Stimulated activated CD8-positive, alpha-beta memory T cell treated with anti-CD3 and anti-CD28 coated beads, Interleukin-15, amount 100 ng/mL, for 48 hours (primary cell): ENCODE data around the gene NPFFR1.

ENCODE experiments used
- DNase-seq, 2 donors: peaks; one replicate each; pipeline ENCODE4 v3.0.0-alpha.2; 2020; ENCODE audit warnings: low read depth in 2 of 2

NPFFR1 gene

GRCh38 chr10:70315276-70315675 lies 31.5 kb upstream of the NPFFR1 start:
- no peak for DNase-seq

- no peak for DNase-seq
These were observed 29.2 kb upstream of the NPFFR1 start for GRCh38 chr10:70312972-70313371.

- no peak for DNase-seq
These were observed 28.4 kb upstream of the NPFFR1 start for GRCh38 chr10:70312249-70312648.

- no peak for DNase-seq
These were observed 27.9 kb upstream of the NPFFR1 start for GRCh38 chr10:70311698-70312097.

GRCh38 chr10:70309661-70310060 lies 25.9 kb upstream of the NPFFR1 start:
- DNase-seq: no peak

GRCh38 chr10:70308121-70309060 lies 24.6 kb upstream of the NPFFR1 start:
- DNase-seq: no peak

GRCh38 chr10:70306886-70307520 lies 23.2 kb upstream of the NPFFR1 start:
- no peak for DNase-seq

GRCh38 chr10:70306181-70306705 lies 22.4 kb upstream of the NPFFR1 start:
- no peak for DNase-seq

- no peak for DNase-seq
These were observed 19.9 kb upstream of the NPFFR1 start for GRCh38 chr10:70303730-70304129.

- DNase-seq: no peak
These were observed 18.5 kb upstream of the NPFFR1 start for GRCh38 chr10:70302292-70302691.

GRCh38 chr10:70300908-70301597 lies 17.2 kb upstream of the NPFFR1 start:
- no peak for DNase-seq

- DNase-seq: no peak
These were observed 16.7 kb upstream of the NPFFR1 start for GRCh38 chr10:70300461-70300860.

GRCh38 chr10:70299876-70300275 lies 16.1 kb upstream of the NPFFR1 start:
- no peak for DNase-seq

GRCh38 chr10:70298393-70298792 lies 14.6 kb upstream of the NPFFR1 start:
- no peak for DNase-seq

GRCh38 chr10:70297224-70297623 lies 13.4 kb upstream of the NPFFR1 start:
- no peak for DNase-seq

- no peak for DNase-seq
These were observed 12.6 kb upstream of the NPFFR1 start for GRCh38 chr10:70296406-70296899.

GRCh38 chr10:70295926-70296325 lies 12.1 kb upstream of the NPFFR1 start:
- no peak for DNase-seq

GRCh38 chr10:70295321-70295720 lies 11.5 kb upstream of the NPFFR1 start:
- no peak for DNase-seq

GRCh38 chr10:70293169-70293843 lies 9.5 kb upstream of the NPFFR1 start:
- no peak for DNase-seq

GRCh38 chr10:70292004-70292403 lies 8.2 kb upstream of the NPFFR1 start:
- DNase-seq: no peak

- no peak for DNase-seq
These were observed 5.9 kb upstream of the NPFFR1 start for GRCh38 chr10:70289739-70290138.

GRCh38 chr10:70286616-70287015 lies 2.8 kb upstream of the NPFFR1 start:
- no peak for DNase-seq
